IPS-15b (cell line): Measurements from ENCODE around the gene MYOZ3.
A peak's percentile ranks its signal among the peaks of the same experiment; 100 is the strongest.

ENCODE experiments used
- H3K27me3 ChIP-seq: one replicate; pipeline ENCODE4 v1.6.1; 2013; ENCODE audit warnings: low read length; ENCODE audit not compliant: control insufficient read depth, insufficient read depth
- H3K36me3 ChIP-seq: one replicate; pipeline ENCODE4 v1.6.1; 2013; ENCODE audit warnings: low read length; ENCODE audit not compliant: control insufficient read depth, insufficient read depth
- H3K4me1 ChIP-seq: one replicate; pipeline ENCODE4 v1.6.1; 2013; ENCODE audit warnings: mild to moderate bottlenecking, low read length; ENCODE audit not compliant: control insufficient read depth, insufficient read depth
- H3K4me3 ChIP-seq: one replicate; pipeline ENCODE4 v1.5.1; 2013; ENCODE audit warnings: low read depth, low read length
- H3K9ac ChIP-seq: one replicate; pipeline ENCODE4 v1.6.1; 2013; ENCODE audit warnings: low read depth, mild to moderate bottlenecking, low read length
- H3K9me3 ChIP-seq: one replicate; pipeline ENCODE4 v1.6.1; 2013; ENCODE audit warnings: mild to moderate bottlenecking, low read length; ENCODE audit not compliant: control insufficient read depth, insufficient read depth

Gene MYOZ3

GRCh38 chr5:150656191-150657132 is 4.6 kb upstream of the MYOZ3 start:
- H3K9me3 ChIP-seq, result no peaks in the 10 kb centered on the region
- peaks cover 10% of the 10 kb centered on the region for H3K27me3 ChIP-seq
- H3K9ac ChIP-seq, result peak overlapping the region; percentile 90
- no peaks in the 10 kb centered on the region for H3K36me3 ChIP-seq
- H3K4me3 ChIP-seq, result peak overlapping the region; percentile 68
- peaks cover 9% of the 10 kb centered on the region for H3K4me1 ChIP-seq

GRCh38 chr5:150658121-150658520 is 2.9 kb upstream of the MYOZ3 start:
- Histone ChIP-seq H3K36me3 (no peaks in the 10 kb centered on the region), H3K9me3 (no peaks in the 10 kb centered on the region), H3K27me3 (peaks cover 10% of the 10 kb centered on the region), H3K4me1 (peaks cover 9% of the 10 kb centered on the region), H3K4me3 (no peak overlapping the region), H3K9ac (no peak overlapping the region)

GRCh38 chr5:150658699-150659265 is 2.3 kb upstream of the MYOZ3 start:
- no peak overlapping the region for H3K4me3 ChIP-seq
- H3K36me3 ChIP-seq, result no peaks in the 10 kb centered on the region
- no peak overlapping the region for H3K9ac ChIP-seq
- peaks cover 9% of the 10 kb centered on the region for H3K4me1 ChIP-seq
- no peaks in the 10 kb centered on the region for H3K9me3 ChIP-seq
- peaks cover 10% of the 10 kb centered on the region for H3K27me3 ChIP-seq

GRCh38 chr5:150659360-150660107 is 1.5 kb upstream of the MYOZ3 start:
- Histone ChIP-seq H3K9ac (no peak overlapping the region), H3K36me3 (no peaks in the 10 kb centered on the region), H3K4me3 (no peak overlapping the region), H3K4me1 (peaks cover 9% of the 10 kb centered on the region), H3K27me3 (peaks cover 10% of the 10 kb centered on the region), H3K9me3 (no peaks in the 10 kb centered on the region)

- no peaks in the 10 kb centered on the region for H3K36me3 ChIP-seq
- H3K27me3 ChIP-seq, result peaks cover 10% of the 10 kb centered on the region
- no peaks in the 10 kb centered on the region for H3K9me3 ChIP-seq
- no peak overlapping the region for H3K4me3 ChIP-seq
- H3K9ac ChIP-seq, result no peak overlapping the region
- H3K4me1 ChIP-seq, result peaks cover 9% of the 10 kb centered on the region
These were observed 781 bp upstream of the MYOZ3 start for GRCh38 chr5:150660108-150660831.

- Histone ChIP-seq H3K9me3 (no peaks in the 10 kb centered on the region), H3K9ac (peak overlapping the region; percentile 3), H3K4me1 (peaks cover 9% of the 10 kb centered on the region), H3K36me3 (no peaks in the 10 kb centered on the region), H3K4me3 (no peak overlapping the region), H3K27me3 (peaks cover 10% of the 10 kb centered on the region)
These were observed 958 bp downstream of the MYOZ3 start for GRCh38 chr5:150661821-150662596.

- Histone ChIP-seq H3K9ac (no peak overlapping the region), H3K4me3 (no peak overlapping the region), H3K4me1 (peaks cover 9% of the 10 kb centered on the region), H3K36me3 (no peaks in the 10 kb centered on the region), H3K9me3 (no peaks in the 10 kb centered on the region), H3K27me3 (peaks cover 2% of the 10 kb centered on the region)
These were observed 1.9 kb downstream of the MYOZ3 start for GRCh38 chr5:150662731-150663516.

GRCh38 chr5:150663936-150664335 is 2.9 kb downstream of the MYOZ3 start:
- Histone ChIP-seq H3K36me3 (no peaks in the 10 kb centered on the region), H3K27me3 (peaks cover 2% of the 10 kb centered on the region), H3K9me3 (no peaks in the 10 kb centered on the region), H3K4me3 (no peak overlapping the region), H3K4me1 (peaks cover 9% of the 10 kb centered on the region), H3K9ac (no peak overlapping the region)

- no peaks in the 10 kb centered on the region for H3K36me3 ChIP-seq
- no peak overlapping the region for H3K4me3 ChIP-seq
- H3K4me1 ChIP-seq, result peaks cover 9% of the 10 kb centered on the region
- H3K27me3 ChIP-seq, result no peaks in the 10 kb centered on the region
- no peaks in the 10 kb centered on the region for H3K9me3 ChIP-seq
- H3K9ac ChIP-seq, result no peak overlapping the region
These were observed 4.0 kb downstream of the MYOZ3 start for GRCh38 chr5:150665044-150665443.

- Histone ChIP-seq H3K4me1 (peaks cover 18% of the 10 kb centered on the region), H3K9me3 (no peaks in the 10 kb centered on the region), H3K4me3 (peak overlapping the region; percentile 94), H3K27me3 (no peaks in the 10 kb centered on the region), H3K9ac (no peak overlapping the region), H3K36me3 (no peaks in the 10 kb centered on the region)
These were observed 9.4 kb downstream of the MYOZ3 start for GRCh38 chr5:150670275-150670947.
